LNCaP clone FGC (cell line): ENCODE data around the gene ATAD3A.
"Not testable (repeated sequence)": the region's sequence is repeated elsewhere in the genome, so short reads cannot be mapped to it uniquely, and the experiment has no call there.

Experiments used
- DNase-seq: peaks from one replicate; pipeline ENCODE4 v3.0.0-alpha.2; 2011; ENCODE audit warnings: low read depth
- H3K4me3 ChIP-seq: 2 replicates; pipeline ENCODE4 v1.5.1; 2011; ENCODE audit warnings: mild to moderate bottlenecking, low read depth, low read length, control low read depth
- TF ChIP-seq, protein P1 (sequence below): IDR thresholded peaks from 2 replicates; pipeline ENCODE4 v1.5.1; 2012; ENCODE audit warnings: mild to moderate bottlenecking; ENCODE audit not compliant: control insufficient read depth, insufficient read depth; ENCODE audit errors: extremely low read depth

Gene ATAD3A

DNA sequence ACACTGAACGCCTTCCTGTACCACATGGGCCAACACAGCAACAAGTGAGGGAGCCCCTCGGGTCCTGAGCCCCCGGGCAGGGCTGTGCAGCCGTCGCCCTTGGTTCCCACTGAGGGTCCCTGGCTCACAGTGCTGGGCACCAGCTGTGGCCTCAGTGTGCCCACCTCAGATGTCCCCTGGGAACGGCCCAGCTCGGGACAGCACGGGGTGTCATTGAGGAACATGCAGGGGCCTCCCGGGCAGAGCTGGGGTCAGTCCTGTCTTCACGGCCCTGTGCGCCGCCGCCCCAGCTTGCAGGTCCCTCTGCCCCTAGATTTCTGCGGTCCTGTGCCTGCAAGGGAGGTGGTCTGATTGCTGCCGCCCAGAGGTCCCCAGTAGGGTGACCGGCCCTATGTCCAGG, 22.7 kb upstream of the ATAD3A start:
- H3K4me3 ChIP-seq: no peak overlapping the region

GRCh38 chr1:1489861-1490260, 22.1 kb upstream of the ATAD3A start:
- no peak overlapping the region for H3K4me3 ChIP-seq
- DNase-seq: no peak
- TF ChIP-seq, protein P1, sequence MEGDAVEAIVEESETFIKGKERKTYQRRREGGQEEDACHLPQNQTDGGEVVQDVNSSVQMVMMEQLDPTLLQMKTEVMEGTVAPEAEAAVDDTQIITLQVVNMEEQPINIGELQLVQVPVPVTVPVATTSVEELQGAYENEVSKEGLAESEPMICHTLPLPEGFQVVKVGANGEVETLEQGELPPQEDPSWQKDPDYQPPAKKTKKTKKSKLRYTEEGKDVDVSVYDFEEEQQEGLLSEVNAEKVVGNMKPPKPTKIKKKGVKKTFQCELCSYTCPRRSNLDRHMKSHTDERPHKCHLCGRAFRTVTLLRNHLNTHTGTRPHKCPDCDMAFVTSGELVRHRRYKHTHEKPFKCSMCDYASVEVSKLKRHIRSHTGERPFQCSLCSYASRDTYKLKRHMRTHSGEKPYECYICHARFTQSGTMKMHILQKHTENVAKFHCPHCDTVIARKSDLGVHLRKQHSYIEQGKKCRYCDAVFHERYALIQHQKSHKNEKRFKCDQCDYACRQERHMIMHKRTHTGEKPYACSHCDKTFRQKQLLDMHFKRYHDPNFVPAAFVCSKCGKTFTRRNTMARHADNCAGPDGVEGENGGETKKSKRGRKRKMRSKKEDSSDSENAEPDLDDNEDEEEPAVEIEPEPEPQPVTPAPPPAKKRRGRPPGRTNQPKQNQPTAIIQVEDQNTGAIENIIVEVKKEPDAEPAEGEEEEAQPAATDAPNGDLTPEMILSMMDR: no peak

More for the DNA sequence above, 22.7 kb upstream of the ATAD3A start:
- TF ChIP-seq, protein P1: no peak
- no peak for DNase-seq

DNA sequence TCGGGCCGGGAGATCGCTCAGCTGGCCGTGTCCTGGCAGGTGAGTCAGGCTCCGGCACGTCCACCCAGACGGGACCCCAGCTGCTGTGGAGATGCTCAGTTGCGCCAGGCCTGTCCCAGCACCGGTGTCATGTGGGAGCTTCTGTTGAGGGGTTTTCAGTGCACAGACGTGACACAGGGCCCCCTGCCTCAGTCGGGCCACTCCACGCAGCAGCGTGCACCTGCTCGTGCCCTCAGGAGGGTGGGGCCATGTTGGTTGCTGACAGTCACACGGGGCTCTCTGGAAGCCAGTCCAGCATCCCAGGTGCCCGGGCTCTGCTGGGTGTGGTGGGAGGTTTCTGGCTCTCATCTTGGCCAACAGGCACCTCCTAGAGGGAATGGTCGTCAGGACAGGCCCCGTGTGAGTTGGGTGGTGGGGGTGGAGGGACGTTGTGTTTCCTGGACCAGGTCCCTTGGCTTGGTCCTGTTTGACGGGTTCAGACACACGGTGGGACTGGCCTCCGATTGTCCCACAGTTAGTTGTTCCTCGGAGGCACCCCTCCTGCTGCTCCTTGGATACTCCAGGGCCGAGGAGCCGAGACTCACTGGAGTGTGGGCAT, 21.2 kb upstream of the ATAD3A start:
- no peak for DNase-seq
- no peak overlapping the region for H3K4me3 ChIP-seq
- TF ChIP-seq, protein P1: no peak

GRCh38 chr1:1491601-1492000, 20.4 kb upstream of the ATAD3A start:
- DNase-seq: no peak

DNA sequence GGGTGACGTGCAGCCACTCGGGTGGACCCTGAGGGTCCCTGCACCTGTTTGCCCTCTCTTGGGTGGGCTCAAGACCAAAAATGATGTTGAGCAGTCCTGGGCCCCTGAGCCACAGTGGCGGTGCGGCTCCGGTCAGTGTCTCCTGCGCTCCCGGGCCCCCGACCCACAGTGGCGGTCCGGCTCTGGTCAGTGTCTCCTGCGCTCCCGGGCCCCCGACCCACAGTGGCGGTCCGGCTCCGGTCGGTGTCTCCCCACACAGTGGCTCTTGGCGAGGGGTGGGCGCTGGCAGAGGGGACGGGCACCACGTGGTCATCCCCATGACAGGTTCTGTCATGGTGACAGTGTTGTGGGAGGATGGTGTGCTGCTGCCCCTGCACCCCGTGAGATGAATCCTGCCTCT, 17.7 kb upstream of the ATAD3A start:
- H3K4me3 ChIP-seq, DNase-seq: not testable (repeated sequence)

More at GRCh38 chr1:1491601-1492000, 20.4 kb upstream of the ATAD3A start:
- TF ChIP-seq, protein P1: no peak
- H3K4me3 ChIP-seq: no peak overlapping the region

DNA sequence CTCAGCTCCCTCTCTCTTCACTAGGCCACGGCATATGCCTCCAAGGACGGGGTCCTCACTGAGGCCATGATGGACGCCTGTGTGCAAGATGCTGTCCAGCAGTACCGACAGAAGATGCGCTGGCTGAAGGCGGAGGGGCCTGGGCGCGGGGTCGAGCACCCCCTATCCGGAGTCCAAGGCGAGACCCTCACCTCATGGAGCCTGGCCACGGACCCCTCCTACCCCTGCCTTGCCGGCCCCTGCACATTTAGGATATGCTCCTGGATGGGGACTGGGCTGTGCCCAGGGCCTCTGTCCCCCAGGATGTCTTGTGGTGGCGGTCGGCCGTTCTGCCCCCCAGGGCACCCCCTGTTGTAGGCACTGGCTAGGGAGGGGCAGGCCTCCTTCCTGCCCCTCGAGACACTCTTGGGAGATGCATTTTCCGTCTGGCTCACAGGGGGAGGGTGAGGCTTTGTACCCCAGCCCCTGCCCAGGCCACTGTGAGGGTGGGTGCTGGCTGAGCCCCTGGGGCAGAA, 16.4 kb upstream of the ATAD3A start:
- DNase-seq, H3K4me3 ChIP-seq: not testable (repeated sequence)

- H3K4me3 ChIP-seq: not testable (repeated sequence)
- peak; percentile 98 for DNase-seq
- TF ChIP-seq, protein P1: peak; percentile 76
Observed at GRCh38 chr1:1504777-1505365, 7.1 kb upstream of the ATAD3A start.

GRCh38 chr1:1505366-1505798, 6.6 kb upstream of the ATAD3A start:
- TF ChIP-seq, protein P1: peak; percentile 23; the same call in 1 of the 2 replicates
- H3K4me3 ChIP-seq, DNase-seq: not testable (repeated sequence)

- DNase-seq: peak; percentile 10
- H3K4me3 ChIP-seq: not testable (repeated sequence)
Observed at GRCh38 chr1:1505801-1506200, 6.2 kb upstream of the ATAD3A start.
